Fibroblast of skin of right biceps (primary cell): ENCODE measurements around the gene NDUFAF7.
"Not testable (repeated sequence)": the region's sequence is repeated elsewhere in the genome, so short reads cannot be mapped to it uniquely, and the experiment has no call there.

Experiments
- DNase-seq: peaks from one replicate; pipeline ENCODE4 v3.0.0-alpha.2; 2013

NDUFAF7 gene

GRCh38 chr2:37283207-37283606 lies 51.7 kb downstream of the NDUFAF7 start:
- peak; percentile 91 for DNase-seq

- DNase-seq = peak; percentile 41
Observed at GRCh38 chr2:37284381-37284780, 52.9 kb downstream of the NDUFAF7 start.

GRCh38 chr2:37287966-37288365 lies 56.5 kb downstream of the NDUFAF7 start:
- DNase-seq = no peak

GRCh38 chr2:37291680-37292079 lies 60.2 kb downstream of the NDUFAF7 start:
- no peak for DNase-seq

- not testable (repeated sequence) for DNase-seq
Observed at GRCh38 chr2:37294858-37295257, 63.4 kb downstream of the NDUFAF7 start.

- DNase-seq = no peak
Observed at GRCh38 chr2:37295469-37296073, 64.1 kb downstream of the NDUFAF7 start.

GRCh38 chr2:37297632-37298031 lies 66.2 kb downstream of the NDUFAF7 start:
- no peak for DNase-seq
